Measurements from ENCODE around the gene ALKBH3. TPM values are rescaled to one million over a fixed set of nuclear protein-coding genes. Genes with fewer than 3 reads are reported as not detected.

Gene ALKBH3
- total and polyA plus RNA-seq, 4 donors: 7.8 to 17.2 (median 13.8) TPM

- no peak overlapping the region for H3K4me3 ChIP-seq (ENCODE audit: low read depth in 1 of 3, low read length in 3 of 3)
- 76% methylated on average over 1 of the region's 1 CpG for WGBS
- H3K9me3 ChIP-seq (ENCODE audit: control insufficient read depth in 4 of 4, low read length in 3 of 4): no peaks in the 10 kb centered on the region
- no peaks in the 10 kb centered on the region for H3K4me1 ChIP-seq (ENCODE audit: control insufficient read depth in 4 of 4, insufficient read depth in 4 of 4, low read length in 3 of 4)
- no peak overlapping the region for H3K9ac ChIP-seq (ENCODE audit: low read depth in 1 of 2, low read length in 2 of 2)
- no peak for DNase-seq (ENCODE audit: low spot score)
- H3K36me3 ChIP-seq (ENCODE audit: control insufficient read depth in 4 of 4, insufficient read depth in 3 of 4, low read depth in 1 of 4, low read length in 3 of 4): peaks cover 0 to 19% (median 13%) of the 10 kb centered on the region in 4 donors
- no peaks in the 10 kb centered on the region for H3K27me3 ChIP-seq (ENCODE audit: control insufficient read depth in 4 of 4, insufficient read depth in 4 of 4, low read length in 3 of 4)
- peak; percentile 34 for TF ChIP-seq NR2F2 (IDR thresholded peaks at IDR 0.05)
- TF ChIP-seq SP1 (IDR thresholded peaks at IDR 0.05): no peak
- no peak for TF ChIP-seq ZBTB33 (IDR thresholded peaks at IDR 0.05)
- no peak for TF ChIP-seq GABPA (IDR thresholded peaks at IDR 0.05 in 1 of 2, conservative IDR thresholded peaks at IDR 0.05 in 1 of 2)
- TF ChIP-seq TAF1 (conservative IDR thresholded peaks at IDR 0.05): no peak
- H3K27ac ChIP-seq (ENCODE audit: low read depth in 1 of 2, low read length in 2 of 2): peak overlapping the region in 1 of 2 donors; percentile 36
Measured at GRCh38 chr11:43914466-43914865, 33.8 kb downstream of the ALKBH3 start.

- H3K27ac ChIP-seq (ENCODE audit: low read depth in 1 of 2, low read length in 2 of 2): no peak overlapping the region
- H3K9me3 ChIP-seq (ENCODE audit: control insufficient read depth in 4 of 4, low read length in 3 of 4): no peaks in the 10 kb centered on the region
- H3K36me3 ChIP-seq (ENCODE audit: control insufficient read depth in 4 of 4, insufficient read depth in 3 of 4, low read depth in 1 of 4, low read length in 3 of 4): peaks cover 0 to 14% (median 8%) of the 10 kb centered on the region in 4 donors
- 90% methylated on average over 2 of the region's 2 CpGs for WGBS
- H3K4me3 ChIP-seq (ENCODE audit: low read depth in 1 of 3, low read length in 3 of 3): no peak overlapping the region
- H3K9ac ChIP-seq (ENCODE audit: low read depth in 1 of 2, low read length in 2 of 2): no peak overlapping the region
- TF ChIP-seq RXRA (IDR thresholded peaks at IDR 0.05) (no peak), HNF4G (IDR thresholded peaks at IDR 0.05) (no peak), ATF3 (IDR thresholded peaks at IDR 0.05) (no peak), REST (IDR thresholded peaks at IDR 0.05) (no peak), ZBTB33 (IDR thresholded peaks at IDR 0.05) (no peak), RAD21 (IDR thresholded peaks at IDR 0.05) (no peak), FOXA1 (IDR thresholded peaks at IDR 0.05) (no peak), JUND (IDR thresholded peaks at IDR 0.05) (no peak), CTCF (IDR thresholded peaks at IDR 0.05; ENCODE audit: low read depth, low read length, missing input control) (no peak), FOXA2 (IDR thresholded peaks at IDR 0.05) (no peak), SP1 (IDR thresholded peaks at IDR 0.05) (no peak), NR2F2 (IDR thresholded peaks at IDR 0.05) (no peak), GABPA (IDR thresholded peaks at IDR 0.05 in 1 of 2, conservative IDR thresholded peaks at IDR 0.05 in 1 of 2) (no peak), MAX (IDR thresholded peaks at IDR 0.05) (no peak), TAF1 (conservative IDR thresholded peaks at IDR 0.05) (no peak), HNF4A (conservative IDR thresholded peaks at IDR 0.05) (no peak), EGR1 (IDR thresholded peaks at IDR 0.05; ENCODE audit: low read depth in 2 of 2) (no peak), YY1 (IDR thresholded peaks at IDR 0.05) (no peak)
- H3K4me1 ChIP-seq (ENCODE audit: control insufficient read depth in 4 of 4, insufficient read depth in 4 of 4, low read length in 3 of 4): peaks cover 0 to 2% (median 0%) of the 10 kb centered on the region in 4 donors
- no peak for DNase-seq (ENCODE audit: low spot score)
- no peaks in the 10 kb centered on the region for H3K27me3 ChIP-seq (ENCODE audit: control insufficient read depth in 4 of 4, insufficient read depth in 4 of 4, low read length in 3 of 4)
Measured at GRCh38 chr11:43916621-43917020, 36.0 kb downstream of the ALKBH3 start.
